GM12801 (cell line): ENCODE results near the gene OSBP2.

ENCODE experiments used
- TF ChIP-seq, protein P1 (sequence below): IDR thresholded peaks from one replicate; pipeline ENCODE4 v1.5.1; 2011; ENCODE audit warnings: control low read depth; ENCODE audit not compliant: insufficient read length; ENCODE audit errors: extremely low read depth

Gene OSBP2

DNA sequence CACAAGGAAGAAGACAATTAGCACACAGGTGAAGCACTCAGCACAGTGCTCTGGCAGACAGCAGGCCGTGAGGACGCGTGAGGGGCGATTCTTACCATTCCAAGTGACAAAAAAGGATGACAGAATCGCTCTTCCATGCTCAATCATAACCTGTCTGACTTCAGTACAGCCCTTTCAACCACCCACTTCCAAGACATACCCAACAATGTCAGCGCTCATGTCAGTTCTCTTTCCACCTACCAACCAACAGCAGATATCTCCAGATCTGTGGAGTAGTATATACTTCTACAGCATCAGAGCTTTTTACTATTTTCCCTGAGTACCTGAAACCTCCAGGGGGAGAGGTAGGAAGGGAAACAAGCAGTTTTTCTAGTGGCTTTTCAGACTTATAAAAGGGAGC is 233.7 kb downstream of the OSBP2 start:
- TF ChIP-seq, protein P1, sequence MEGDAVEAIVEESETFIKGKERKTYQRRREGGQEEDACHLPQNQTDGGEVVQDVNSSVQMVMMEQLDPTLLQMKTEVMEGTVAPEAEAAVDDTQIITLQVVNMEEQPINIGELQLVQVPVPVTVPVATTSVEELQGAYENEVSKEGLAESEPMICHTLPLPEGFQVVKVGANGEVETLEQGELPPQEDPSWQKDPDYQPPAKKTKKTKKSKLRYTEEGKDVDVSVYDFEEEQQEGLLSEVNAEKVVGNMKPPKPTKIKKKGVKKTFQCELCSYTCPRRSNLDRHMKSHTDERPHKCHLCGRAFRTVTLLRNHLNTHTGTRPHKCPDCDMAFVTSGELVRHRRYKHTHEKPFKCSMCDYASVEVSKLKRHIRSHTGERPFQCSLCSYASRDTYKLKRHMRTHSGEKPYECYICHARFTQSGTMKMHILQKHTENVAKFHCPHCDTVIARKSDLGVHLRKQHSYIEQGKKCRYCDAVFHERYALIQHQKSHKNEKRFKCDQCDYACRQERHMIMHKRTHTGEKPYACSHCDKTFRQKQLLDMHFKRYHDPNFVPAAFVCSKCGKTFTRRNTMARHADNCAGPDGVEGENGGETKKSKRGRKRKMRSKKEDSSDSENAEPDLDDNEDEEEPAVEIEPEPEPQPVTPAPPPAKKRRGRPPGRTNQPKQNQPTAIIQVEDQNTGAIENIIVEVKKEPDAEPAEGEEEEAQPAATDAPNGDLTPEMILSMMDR = no peak

DNA sequence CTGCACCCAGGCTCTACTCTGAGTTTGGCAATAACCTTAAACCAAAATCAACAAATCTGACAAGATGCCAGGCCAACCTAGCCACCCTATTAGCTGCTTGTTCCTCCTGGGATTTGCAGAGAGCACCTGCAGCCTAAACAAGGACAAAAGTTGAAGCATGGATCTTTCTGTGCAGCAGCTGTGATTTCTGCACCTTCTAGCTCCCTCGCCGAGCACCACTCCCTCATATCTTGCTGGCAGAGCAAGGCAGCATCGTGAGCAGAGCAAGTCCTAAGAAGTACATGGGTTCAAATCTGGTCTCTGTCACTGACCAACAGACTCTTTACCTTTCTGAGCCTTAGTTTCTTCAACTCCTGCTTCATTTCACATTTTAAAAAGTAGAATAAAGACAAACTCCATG is 235.6 kb downstream of the OSBP2 start:
- TF ChIP-seq, protein P1 = no peak

DNA sequence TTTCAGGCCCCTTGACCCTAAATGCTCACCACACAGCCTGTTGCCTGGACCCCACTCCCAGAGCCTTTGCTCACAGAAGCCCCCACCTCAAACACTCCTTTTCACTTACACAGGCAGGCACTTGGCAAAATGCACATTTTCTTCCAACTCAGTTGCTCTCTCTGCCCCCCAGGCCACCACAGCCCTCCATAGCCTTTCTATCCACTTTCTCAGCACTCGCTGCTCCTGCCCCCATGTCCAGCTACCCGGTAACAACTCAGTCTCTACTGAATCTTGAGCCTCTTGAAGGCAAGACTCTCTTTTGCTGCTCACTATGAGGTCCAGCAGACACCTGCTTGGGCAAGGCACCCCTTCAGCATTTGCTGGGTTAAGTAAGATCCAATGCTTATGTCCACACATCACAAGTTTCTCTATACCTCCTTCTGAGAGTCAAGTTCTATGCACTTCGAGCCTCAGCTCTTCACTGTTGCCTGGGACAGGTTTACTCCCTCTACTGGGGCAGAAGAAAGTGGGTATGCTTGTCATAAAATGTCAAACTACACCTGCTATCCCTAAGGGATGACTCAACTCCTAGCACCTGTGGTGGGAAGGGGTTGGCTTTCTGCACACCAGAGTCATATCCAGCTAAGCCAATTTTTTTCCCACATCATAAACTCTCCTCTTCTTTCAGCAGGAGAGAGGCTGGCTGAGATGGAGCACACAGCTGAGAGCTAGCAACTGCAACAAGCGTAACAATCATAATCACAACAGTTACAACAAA is 237.0 kb downstream of the OSBP2 start:
- TF ChIP-seq, protein P1 = no peak

DNA sequence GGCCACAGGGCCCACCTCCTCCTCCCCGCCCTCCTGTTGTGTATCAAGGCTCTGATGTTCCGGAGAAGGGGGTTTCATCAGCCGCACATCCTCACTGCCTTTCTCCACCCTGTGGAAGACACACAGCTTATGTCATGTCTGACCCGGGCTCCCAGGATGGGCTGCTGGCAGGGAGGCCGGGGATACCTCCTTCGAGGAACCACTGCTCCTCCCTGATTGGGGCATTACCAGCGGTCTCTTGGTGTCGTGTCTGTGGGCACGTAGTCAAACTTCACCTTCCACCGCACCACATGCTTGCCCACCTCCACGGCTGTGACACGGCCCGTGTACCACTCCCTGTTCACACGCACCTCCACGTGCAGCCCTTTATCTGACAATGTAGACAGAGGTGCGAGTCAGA is 238.0 kb downstream of the OSBP2 start:
- TF ChIP-seq, protein P1 = no peak

DNA sequence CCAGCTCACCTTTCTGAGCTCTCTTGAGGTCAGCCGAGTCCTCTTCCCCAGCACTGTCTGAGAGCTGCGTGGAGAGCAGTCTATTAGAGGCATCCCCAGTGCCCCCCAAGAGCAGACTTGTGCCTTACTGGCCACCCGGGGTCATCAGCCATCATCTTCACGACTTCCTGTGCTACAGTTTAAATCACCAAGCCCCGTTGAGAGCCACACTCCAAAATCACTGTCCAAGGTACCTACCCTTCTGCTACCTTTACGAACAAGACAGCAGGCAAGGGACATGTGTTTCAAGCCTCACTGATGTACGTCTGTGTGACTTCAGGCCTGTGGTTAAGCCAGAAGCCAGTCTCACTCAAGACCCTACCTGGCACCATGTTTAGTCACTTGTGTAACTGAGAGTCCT is 238.8 kb downstream of the OSBP2 start:
- TF ChIP-seq, protein P1 = no peak

DNA sequence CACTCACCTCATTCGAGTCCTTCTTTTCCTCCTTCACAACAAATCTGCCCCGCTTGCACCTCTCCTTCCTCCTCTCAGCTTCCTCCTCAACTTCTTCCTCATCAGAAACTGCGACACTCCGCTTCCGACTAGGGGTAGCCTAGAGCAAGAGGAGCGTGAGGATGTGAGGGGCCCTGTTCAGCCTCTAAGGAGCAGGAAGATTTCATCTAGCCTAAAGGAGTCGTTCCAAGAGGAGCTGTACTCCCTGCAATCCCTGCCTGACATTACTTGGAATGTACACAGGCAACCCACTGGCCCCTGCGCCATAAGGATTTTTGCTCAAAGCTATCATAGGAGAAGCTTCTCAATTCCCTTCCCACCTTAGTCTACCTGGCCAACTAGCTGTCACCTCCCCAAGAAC is 239.4 kb downstream of the OSBP2 start:
- TF ChIP-seq, protein P1 = no peak

DNA sequence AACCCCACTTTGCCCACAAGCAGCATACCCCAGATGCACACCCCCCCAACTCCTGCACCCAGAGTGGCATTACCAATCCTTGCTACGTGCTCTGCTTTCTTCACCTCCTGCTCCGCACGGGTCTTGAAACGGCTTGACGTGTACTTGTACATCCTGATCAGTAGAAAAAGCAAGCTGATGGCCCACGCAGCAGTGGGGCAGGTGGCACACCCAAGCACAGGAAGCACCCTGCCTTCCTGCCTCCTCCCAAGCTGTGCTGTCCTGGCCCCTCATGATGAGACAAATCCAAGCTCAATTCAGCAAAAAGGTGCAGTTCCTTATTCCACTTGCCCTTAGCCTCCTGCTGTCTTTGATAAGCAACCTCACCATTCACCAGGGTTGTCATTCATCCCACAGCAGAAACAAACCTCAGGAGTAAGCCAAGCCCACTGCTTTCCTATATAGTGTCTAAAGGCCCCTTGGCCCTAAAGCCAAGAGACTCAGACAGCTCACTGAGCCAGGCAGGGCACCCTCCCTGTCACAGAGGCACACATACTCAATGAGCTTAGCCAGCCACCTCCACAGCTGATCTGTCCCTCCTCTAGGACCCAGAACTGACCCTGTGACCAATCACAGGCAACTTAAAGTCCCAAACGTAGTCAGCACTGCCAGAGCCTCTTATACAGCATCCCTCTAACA is 246.2 kb downstream of the OSBP2 start:
- TF ChIP-seq, protein P1 = no peak
